K562 (cell line): ENCODE results near the gene TAF10. TPM values are rescaled to one million over a fixed set of nuclear protein-coding genes. Genes with fewer than 3 reads are reported as not detected.

ENCODE experiments used
- ATF1 ChIP-seq, 2 experiments: fragments of 450-650 bp in 1 of 2; IDR thresholded peaks; 2 replicates each; pipeline ENCODE4 v1.6.1; 2016; ENCODE audit warnings: missing compliant biosample characterization in 1 of 2, missing genetic modification characterization in 1 of 2
- FOXA1 ChIP-seq: fragments of 450-650 bp; IDR thresholded peaks from 2 replicates; pipeline ENCODE4 v1.6.1; 2016; ENCODE audit warnings: mild to moderate bottlenecking, borderline replicate concordance
- JUND ChIP-seq, 2 experiments: IDR thresholded peaks; 2 replicates in 1 of 2; 3 replicates in 1 of 2; pipeline ENCODE4 v1.6.1; 2011; ENCODE audit warnings: borderline replicate concordance in 2 of 2, low read depth in 2 of 2, low read length in 2 of 2, improper control_type of control experiment in 1 of 2, missing biosample characterization in 1 of 2, missing genetic modification characterization in 1 of 2, missing genetic modification reagents in 1 of 2
- KAT2B ChIP-seq: IDR thresholded peaks from one replicate; pipeline ENCODE4 v1.6.1; 2012; ENCODE audit warnings: low read depth, mild to moderate bottlenecking, control low read depth, inconsistent platforms, low read length, moderate library complexity
- MAZ ChIP-seq, 2 experiments: fragments of 450-650 bp in 1 of 2; sonication (generic) in 1 of 2; formaldehyde crosslinking; IDR thresholded peaks in 1 of 2; conservative IDR thresholded peaks in 1 of 2; 2 replicates each; pipeline versions ENCODE4 v1.4.0 to v1.5.0; 2020; ENCODE audit warnings: mild to moderate bottlenecking in 1 of 2, missing genetic modification reagents in 1 of 2
- NELFE ChIP-seq: IDR thresholded peaks from 2 replicates; pipeline ENCODE4 v1.6.1; 2011; ENCODE audit warnings: mild to moderate bottlenecking; ENCODE audit not compliant: insufficient read depth, insufficient read length
- NFRKB ChIP-seq: fragments of 450-650 bp; IDR thresholded peaks from 2 replicates; pipeline ENCODE4 v1.6.1; 2016; ENCODE audit warnings: low read depth
- POLR2AphosphoS5 ChIP-seq: IDR thresholded peaks from 2 replicates; pipeline ENCODE4 v1.6.1; 2011; ENCODE audit warnings: mild to moderate bottlenecking, low read depth, low read length, moderate library complexity; ENCODE audit not compliant: control insufficient read depth, insufficient read depth
- SMC3 ChIP-seq: conservative IDR thresholded peaks from 2 replicates; pipeline ENCODE4 v1.6.1; 2011; ENCODE audit warnings: low read depth, low read length, improper control_type of control experiment; ENCODE audit not compliant: insufficient read depth
- polyA plus RNA-seq, 8 experiments: library from polyadenylated mRNA; depleted of rRNA in 4 of 8; stranded (reverse) in 5 of 8; unstranded in 3 of 8; fragments of >200 nt; fragmentation: Nextera tagmentation in 2 of 8; fragmentation: Illumina TruSeq in 1 of 8; extraction: Ambion mirVana in 2 of 8; extraction: Trizol in 1 of 8; gene quantifications; 2 replicates each; pipeline versions ENCODE4 v1.2.1 to v1.2.3, GENCODE V29; 2011 to 2014; ENCODE audit warnings: inconsistent platforms in 1 of 8, missing spikeins in 1 of 8
- total RNA-seq, 7 experiments: library from RNA; depleted of rRNA in 6 of 7; stranded (reverse); fragments of >200 nt in 6 of 7; fragmentation: Illumina TruSeq in 2 of 7; extraction: Trizol in 2 of 7; gene quantifications; 2 replicates each; pipeline versions ENCODE4 v1.2.1 to v1.2.3, GENCODE V29; 2011 to 2021; ENCODE audit warnings: low replicate concordance in 1 of 7
- TF ChIP-seq, protein P1 (sequence below): fragments of 250-450 bp; sonication (Bioruptor Pico); IDR thresholded peaks from 2 replicates; pipeline ENCODE4 v1.4.0; 2020
- TF ChIP-seq, protein P2 (sequence below): sonication (generic); formaldehyde crosslinking; IDR thresholded peaks from 2 replicates; pipeline ENCODE4 v1.8.1; 2022; ENCODE audit warnings: missing genetic modification reagents
- TF ChIP-seq, protein P3 (sequence below): fragments of 250-450 bp; sonication (Bioruptor Pico); IDR thresholded peaks from 2 replicates; pipeline ENCODE4 v1.8.0; 2022; ENCODE audit warnings: inconsistent platforms
- TF ChIP-seq, protein P4 (sequence below), 3 experiments: fragments of 200-800 bp in 1 of 3; sonication (Bioruptor generic) in 1 of 3; sonication (generic) in 1 of 3; formaldehyde crosslinking in 1 of 3; IDR thresholded peaks; 2 replicates each; pipeline versions ENCODE4 v1.6.1 to v1.8.0; 2016 to 2022; ENCODE audit warnings: mild to moderate bottlenecking in 2 of 3, missing compliant biosample characterization in 2 of 3, missing genetic modification characterization in 2 of 3, missing genetic modification reagents in 1 of 3

TAF10 gene
- total and polyA plus RNA-seq, 9 of the 15 experiments (the other 6 are each of a cell fraction or from before 2014, with no cell fraction given), result 19.5 to 197 (median 121) TPM

DNA sequence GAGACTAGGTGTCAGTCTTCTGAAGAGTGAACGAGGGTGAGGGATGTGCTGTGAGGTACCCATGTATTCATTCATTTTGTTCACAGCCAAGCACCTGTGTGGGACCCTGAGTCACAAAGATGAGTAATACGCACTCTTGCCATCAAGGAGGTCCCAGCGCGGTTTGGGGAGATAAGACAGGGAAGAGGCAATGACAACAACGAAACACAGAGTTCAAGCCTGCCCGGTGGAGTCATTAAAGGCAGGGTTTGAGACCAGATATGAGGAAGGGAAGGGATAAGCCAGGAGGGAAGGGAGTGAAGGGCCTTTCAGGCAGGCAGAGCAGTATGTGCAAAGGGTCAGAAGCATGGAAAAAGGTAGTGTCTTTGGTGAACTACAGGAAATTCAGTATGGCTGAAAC, 39.0 kb upstream of the TAF10 start (continued):
- TF ChIP-seq, protein P1, sequence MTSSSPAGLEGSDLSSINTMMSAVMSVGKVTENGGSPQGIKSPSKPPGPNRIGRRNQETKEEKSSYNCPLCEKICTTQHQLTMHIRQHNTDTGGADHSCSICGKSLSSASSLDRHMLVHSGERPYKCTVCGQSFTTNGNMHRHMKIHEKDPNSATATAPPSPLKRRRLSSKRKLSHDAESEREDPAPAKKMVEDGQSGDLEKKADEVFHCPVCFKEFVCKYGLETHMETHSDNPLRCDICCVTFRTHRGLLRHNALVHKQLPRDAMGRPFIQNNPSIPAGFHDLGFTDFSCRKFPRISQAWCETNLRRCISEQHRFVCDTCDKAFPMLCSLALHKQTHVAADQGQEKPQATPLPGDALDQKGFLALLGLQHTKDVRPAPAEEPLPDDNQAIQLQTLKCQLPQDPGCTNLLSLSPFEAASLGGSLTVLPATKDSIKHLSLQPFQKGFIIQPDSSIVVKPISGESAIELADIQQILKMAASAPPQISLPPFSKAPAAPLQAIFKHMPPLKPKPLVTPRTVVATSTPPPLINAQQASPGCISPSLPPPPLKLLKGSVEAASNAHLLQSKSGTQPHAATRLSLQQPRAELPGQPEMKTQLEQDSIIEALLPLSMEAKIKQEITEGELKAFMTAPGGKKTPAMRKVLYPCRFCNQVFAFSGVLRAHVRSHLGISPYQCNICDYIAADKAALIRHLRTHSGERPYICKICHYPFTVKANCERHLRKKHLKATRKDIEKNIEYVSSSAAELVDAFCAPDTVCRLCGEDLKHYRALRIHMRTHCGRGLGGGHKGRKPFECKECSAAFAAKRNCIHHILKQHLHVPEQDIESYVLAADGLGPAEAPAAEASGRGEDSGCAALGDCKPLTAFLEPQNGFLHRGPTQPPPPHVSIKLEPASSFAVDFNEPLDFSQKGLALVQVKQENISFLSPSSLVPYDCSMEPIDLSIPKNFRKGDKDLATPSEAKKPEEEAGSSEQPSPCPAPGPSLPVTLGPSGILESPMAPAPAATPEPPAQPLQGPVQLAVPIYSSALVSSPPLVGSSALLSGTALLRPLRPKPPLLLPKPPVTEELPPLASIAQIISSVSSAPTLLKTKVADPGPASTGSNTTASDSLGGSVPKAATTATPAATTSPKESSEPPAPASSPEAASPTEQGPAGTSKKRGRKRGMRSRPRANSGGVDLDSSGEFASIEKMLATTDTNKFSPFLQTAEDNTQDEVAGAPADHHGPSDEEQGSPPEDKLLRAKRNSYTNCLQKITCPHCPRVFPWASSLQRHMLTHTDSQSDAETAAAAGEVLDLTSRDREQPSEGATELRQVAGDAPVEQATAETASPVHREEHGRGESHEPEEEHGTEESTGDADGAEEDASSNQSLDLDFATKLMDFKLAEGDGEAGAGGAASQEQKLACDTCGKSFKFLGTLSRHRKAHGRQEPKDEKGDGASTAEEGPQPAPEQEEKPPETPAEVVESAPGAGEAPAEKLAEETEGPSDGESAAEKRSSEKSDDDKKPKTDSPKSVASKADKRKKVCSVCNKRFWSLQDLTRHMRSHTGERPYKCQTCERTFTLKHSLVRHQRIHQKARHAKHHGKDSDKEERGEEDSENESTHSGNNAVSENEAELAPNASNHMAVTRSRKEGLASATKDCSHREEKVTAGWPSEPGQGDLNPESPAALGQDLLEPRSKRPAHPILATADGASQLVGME (CRISPR knock-in tag), result no peak
- TF ChIP-seq NELFE, result no peak
- TF ChIP-seq NFRKB, result no peak
- TF ChIP-seq SMC3, result no peak
- TF ChIP-seq, protein P2, sequence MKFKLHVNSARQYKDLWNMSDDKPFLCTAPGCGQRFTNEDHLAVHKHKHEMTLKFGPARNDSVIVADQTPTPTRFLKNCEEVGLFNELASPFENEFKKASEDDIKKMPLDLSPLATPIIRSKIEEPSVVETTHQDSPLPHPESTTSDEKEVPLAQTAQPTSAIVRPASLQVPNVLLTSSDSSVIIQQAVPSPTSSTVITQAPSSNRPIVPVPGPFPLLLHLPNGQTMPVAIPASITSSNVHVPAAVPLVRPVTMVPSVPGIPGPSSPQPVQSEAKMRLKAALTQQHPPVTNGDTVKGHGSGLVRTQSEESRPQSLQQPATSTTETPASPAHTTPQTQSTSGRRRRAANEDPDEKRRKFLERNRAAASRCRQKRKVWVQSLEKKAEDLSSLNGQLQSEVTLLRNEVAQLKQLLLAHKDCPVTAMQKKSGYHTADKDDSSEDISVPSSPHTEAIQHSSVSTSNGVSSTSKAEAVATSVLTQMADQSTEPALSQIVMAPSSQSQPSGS (CRISPR knock-in tag), result no peak
- TF ChIP-seq, protein P3, sequence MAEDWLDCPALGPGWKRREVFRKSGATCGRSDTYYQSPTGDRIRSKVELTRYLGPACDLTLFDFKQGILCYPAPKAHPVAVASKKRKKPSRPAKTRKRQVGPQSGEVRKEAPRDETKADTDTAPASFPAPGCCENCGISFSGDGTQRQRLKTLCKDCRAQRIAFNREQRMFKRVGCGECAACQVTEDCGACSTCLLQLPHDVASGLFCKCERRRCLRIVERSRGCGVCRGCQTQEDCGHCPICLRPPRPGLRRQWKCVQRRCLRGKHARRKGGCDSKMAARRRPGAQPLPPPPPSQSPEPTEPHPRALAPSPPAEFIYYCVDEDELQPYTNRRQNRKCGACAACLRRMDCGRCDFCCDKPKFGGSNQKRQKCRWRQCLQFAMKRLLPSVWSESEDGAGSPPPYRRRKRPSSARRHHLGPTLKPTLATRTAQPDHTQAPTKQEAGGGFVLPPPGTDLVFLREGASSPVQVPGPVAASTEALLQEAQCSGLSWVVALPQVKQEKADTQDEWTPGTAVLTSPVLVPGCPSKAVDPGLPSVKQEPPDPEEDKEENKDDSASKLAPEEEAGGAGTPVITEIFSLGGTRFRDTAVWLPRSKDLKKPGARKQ (CRISPR knock-in tag), result no peak
- TF ChIP-seq KAT2B, result no peak
- TF ChIP-seq, protein P4, sequence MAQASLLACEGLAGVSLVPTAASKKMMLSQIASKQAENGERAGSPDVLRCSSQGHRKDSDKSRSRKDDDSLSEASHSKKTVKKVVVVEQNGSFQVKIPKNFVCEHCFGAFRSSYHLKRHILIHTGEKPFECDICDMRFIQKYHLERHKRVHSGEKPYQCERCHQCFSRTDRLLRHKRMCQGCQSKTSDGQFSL (CRISPR knock-in tag; IDR thresholded peaks at IDR 0.05), result no peak
- TF ChIP-seq, protein P4 (tag; IDR thresholded peaks at IDR 0.05), result no peak
- no peak for TF ChIP-seq FOXA1
- no peak for TF ChIP-seq MAZ (CRISPR knock-in tag; conservative IDR thresholded peaks at IDR 0.05 in 1 of 2, IDR thresholded peaks at IDR 0.05 in 1 of 2)
- TF ChIP-seq JUND (IDR thresholded peaks at IDR 0.05; ENCODE audit: borderline replicate concordance, low read depth, low read length), result peak; percentile 89
- peak; percentile 89; the same call in 2 of the 3 replicates for TF ChIP-seq JUND (tag; IDR thresholded peaks at IDR 0.05; ENCODE audit: borderline replicate concordance, low read depth, low read length)
- TF ChIP-seq POLR2AphosphoS5, result peak; percentile 42; the same call in 1 of the 2 replicates
- no peak for TF ChIP-seq ATF1 (CRISPR knock-in tag; IDR thresholded peaks at IDR 0.05)
- TF ChIP-seq ATF1 (tag; IDR thresholded peaks at IDR 0.05), result no peak
